Mucosa of gallbladder (tissue), 1 donor: Measurements from ENCODE around the gene HPRT1. TPM values are rescaled to one million over a fixed set of nuclear protein-coding genes. Genes with fewer than 3 reads are reported as not detected.

ENCODE experiments used
- DNase-seq: peaks from one replicate; pipeline ENCODE4 v3.0.0-alpha.2; 2020; ENCODE audit warnings: low spot score
- total RNA-seq: library from RNA; stranded (reverse); gene quantifications from one replicate; pipeline ENCODE4 v1.2.1, GENCODE V29; 2021
- donor health status: DM: no; HTN: no; CAD: no.

Gene HPRT1
- total RNA-seq, 1 donor from 2014 or later = 20.2 TPM

DNA sequence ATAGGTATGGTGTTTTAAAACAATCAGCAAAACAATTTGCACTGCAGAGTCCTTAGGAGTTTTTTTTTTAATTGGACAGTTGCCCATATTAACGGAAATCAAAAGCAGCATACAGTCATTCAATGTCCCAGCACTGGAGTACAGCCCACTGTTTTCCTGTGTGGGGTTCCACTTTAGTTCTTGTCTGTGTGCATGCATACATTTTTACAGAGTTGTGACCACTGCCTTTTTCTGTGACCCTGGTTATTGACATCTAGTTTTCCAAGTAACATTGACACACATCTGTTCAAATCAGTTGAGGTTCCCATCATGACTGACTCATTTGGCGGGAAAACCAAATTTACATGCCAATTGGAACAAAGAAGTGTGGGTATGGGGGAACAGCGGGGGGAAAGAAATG, 83.3 kb downstream of the HPRT1 start:
- DNase-seq = no peak

DNA sequence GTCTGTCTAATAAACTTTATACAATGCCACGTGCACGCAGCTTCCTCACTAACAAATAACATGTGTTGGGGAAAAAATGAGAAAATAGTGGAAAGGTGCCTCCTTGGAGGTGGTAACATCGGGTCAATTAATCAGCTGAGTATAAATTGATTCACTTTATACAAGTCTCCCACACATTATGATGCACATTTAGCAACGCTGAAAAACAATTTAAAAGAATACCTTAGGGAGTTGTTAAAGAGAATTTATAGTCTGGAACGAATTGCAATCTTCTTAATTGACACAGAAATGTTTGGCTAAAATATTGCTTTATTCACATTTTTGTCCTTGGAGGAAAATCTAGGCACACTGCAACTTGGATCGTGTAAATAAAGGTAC, 84.2 kb downstream of the HPRT1 start:
- DNase-seq = no peak

DNA sequence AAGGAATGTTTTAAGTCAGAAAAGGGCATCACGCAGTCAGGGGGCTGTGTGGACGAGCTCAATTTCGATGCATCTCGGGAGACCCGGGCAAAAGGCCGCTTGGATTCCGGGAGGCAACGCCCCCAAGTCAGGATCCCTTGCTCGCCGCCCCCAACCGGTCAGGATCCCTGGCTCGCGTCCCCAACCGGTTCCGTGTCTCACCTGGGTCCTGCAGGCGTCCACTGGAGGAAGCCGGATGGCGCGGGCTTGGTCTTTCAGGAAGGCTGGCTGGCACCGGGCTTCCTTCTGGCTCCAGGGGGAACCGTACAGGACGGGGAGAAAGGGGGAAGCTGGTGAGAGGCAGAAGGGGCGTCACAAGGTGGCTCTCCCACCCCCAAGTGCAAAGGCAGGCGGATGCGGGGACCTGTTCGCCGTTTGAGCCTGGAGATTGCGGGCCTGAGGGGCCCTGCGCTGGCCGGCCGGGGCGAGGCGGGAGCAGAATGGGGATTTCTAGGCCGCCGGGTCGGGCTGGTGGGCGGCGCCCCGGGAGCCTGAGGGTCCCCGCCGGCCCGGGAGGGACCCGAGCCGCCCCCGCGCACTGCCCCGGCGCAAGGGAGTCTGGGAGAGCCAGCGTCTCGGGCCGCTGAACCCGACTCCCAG, 84.7 kb downstream of the HPRT1 start:
- no peak for DNase-seq

DNA sequence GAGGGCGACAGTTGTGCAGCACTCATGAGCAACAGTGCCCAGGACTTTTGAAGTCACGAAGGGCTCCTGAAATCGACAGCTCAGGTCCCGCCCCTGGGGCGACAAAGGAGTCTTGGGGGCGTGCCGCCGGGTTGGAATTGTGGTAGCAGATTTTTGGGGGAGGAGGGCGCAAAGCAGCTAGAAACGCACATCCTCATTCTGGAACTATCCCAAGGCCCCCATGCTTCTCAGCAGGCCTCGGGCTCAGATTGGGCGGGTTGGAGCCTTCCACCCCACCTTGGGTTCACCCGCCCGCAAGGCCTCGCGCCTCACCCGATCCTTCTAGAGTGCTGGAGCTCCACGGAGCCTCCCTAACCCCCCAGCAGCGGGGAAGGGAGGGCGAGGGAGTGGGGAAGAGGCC, 85.5 kb downstream of the HPRT1 start:
- DNase-seq = no peak

DNA sequence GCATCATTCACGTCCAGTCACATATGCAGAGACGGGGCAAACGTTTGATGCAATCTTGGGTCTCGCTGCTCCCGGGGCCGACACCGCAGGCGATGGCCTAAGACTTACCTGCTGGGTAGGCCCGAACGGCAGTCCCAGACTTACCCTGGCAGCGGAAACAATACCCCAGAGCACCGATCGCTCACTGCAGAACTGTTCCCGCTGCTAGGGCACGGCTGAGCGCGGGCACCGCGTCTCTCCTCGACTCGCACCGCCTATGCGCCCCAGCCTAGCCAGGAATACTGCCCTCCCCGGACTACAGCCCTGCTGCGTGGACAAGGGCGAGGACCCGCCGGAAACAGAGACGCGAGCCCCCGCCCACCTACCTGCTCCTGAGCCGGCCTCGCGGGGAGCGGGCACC, 86.2 kb downstream of the HPRT1 start:
- DNase-seq = no peak

DNA sequence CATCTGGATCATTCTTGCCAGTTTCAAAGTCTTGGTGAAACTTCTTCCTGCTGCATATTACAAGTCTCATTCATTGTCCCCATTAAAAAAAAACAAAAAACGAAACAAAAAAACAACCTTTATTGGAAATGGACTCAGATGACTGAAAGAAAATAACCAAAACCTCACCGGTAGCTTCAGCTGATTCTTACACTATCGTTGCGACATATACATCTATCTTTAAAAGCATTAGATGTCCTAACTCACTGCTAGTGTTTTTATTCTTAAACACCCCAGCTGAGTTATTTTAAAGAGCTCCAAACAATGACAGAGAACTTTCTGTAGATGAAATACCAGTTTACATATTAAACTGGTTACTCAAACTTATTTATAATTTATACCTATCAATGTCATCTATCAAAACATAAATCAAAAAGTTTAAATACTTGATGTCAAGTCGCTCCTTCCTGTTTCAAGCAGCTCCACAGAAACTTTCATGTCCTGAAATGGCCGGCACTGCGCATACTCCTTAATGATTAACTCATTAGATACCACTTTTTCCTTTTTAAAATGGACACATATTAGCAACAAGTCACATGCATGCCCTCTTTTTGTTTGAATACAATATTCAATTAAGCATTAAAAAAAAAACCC, 87.2 kb downstream of the HPRT1 start:
- DNase-seq = no peak

DNA sequence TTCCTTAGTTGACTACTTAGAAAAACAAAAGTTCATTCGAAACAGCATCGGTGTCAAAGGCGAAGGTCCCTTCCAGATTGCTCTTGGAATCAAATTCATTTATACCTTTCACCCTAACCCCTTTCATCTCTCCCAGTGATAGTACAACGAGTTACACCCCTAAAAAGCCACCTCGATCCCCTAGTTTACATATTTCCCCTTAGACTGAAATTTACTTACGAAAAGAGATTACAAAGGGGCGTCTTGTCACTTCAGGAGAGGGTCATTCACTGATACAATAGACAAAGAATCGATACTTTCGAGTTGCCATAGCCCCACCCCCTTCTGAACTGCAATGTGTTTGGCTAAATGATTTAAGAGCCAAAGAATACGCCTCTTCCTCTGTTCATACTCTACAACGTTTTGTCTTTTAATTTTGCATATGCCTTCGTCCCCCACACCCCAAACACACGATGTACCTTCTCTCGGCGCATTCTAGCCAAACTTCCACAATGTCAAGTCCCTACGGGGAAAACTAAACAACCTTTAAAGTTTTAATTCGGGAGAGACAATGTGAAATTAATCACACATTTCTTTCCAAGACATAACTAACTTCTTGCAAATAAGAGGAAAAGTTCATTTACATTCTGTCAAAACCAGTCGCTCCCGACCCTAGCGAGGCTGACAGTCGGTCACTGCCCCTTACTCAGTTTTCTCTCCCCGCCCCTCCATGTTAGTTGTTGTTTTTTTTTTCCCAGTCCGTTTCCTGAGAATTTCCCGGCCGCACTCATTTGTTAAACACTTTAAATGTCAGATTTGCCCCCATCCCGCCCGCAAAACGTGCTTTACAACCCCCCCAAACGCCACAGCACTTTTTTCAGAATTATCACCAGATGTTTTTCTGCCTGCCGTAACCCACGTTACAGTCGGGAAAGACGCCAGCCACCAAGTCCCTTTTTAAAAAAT, 88.6 kb downstream of the HPRT1 start:
- no peak for DNase-seq

Other genes starting within 250 kb of the HPRT1 start
- gene CCDC160, start 223.0 kb upstream of the HPRT1 start, total RNA-seq = 2.3 TPM
- 18.7 TPM for gene PHF6, start 86.9 kb upstream of the HPRT1 start, total RNA-seq
- not detected for gene PLAC1, start 198.3 kb downstream of the HPRT1 start, total RNA-seq